HL-60 (cell line): ENCODE results near the gene WDR59.

Source experiments
- GABPA ChIP-seq: IDR thresholded peaks from 2 replicates; pipeline ENCODE4 v1.6.1; 2012; ENCODE audit warnings: low read depth
- POLR2AphosphoS5 ChIP-seq: IDR thresholded peaks from 2 replicates; pipeline ENCODE4 v1.6.1; 2012; ENCODE audit warnings: low read depth
- TF ChIP-seq, protein P1 (sequence below): IDR thresholded peaks from one replicate; pipeline ENCODE4 v1.5.1; 2011; ENCODE audit warnings: low read length, control low read depth, inconsistent platforms; ENCODE audit not compliant: insufficient read depth
- TF ChIP-seq, protein P2 (sequence below): IDR thresholded peaks from 2 replicates; pipeline ENCODE4 v1.6.1; 2012; ENCODE audit warnings: low read depth; ENCODE audit not compliant: insufficient replicate concordance

DNA sequence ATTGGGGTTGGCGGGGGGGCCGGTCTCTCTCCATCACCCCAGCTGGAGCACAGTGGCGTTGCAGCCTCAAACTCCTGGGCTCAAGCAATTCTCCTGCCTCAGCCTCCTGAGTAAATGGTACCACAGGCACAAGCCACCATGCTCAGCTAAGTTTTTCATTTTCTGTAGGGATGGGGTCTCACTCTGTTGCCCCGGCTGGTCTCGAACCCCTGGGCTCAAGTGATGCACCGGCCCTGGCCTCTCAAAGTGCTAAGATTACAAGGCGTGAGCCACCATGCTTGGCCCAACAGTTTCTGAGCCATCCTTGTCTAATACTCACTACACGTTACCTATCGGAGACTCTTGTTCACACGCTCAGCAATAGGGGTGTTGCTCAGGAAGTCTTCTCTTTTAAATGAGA lies 11.6 kb downstream of the WDR59 start:
- TF ChIP-seq, protein P1, sequence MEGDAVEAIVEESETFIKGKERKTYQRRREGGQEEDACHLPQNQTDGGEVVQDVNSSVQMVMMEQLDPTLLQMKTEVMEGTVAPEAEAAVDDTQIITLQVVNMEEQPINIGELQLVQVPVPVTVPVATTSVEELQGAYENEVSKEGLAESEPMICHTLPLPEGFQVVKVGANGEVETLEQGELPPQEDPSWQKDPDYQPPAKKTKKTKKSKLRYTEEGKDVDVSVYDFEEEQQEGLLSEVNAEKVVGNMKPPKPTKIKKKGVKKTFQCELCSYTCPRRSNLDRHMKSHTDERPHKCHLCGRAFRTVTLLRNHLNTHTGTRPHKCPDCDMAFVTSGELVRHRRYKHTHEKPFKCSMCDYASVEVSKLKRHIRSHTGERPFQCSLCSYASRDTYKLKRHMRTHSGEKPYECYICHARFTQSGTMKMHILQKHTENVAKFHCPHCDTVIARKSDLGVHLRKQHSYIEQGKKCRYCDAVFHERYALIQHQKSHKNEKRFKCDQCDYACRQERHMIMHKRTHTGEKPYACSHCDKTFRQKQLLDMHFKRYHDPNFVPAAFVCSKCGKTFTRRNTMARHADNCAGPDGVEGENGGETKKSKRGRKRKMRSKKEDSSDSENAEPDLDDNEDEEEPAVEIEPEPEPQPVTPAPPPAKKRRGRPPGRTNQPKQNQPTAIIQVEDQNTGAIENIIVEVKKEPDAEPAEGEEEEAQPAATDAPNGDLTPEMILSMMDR: no peak
- no peak for TF ChIP-seq POLR2AphosphoS5
- no peak for TF ChIP-seq GABPA
- TF ChIP-seq, protein P2, sequence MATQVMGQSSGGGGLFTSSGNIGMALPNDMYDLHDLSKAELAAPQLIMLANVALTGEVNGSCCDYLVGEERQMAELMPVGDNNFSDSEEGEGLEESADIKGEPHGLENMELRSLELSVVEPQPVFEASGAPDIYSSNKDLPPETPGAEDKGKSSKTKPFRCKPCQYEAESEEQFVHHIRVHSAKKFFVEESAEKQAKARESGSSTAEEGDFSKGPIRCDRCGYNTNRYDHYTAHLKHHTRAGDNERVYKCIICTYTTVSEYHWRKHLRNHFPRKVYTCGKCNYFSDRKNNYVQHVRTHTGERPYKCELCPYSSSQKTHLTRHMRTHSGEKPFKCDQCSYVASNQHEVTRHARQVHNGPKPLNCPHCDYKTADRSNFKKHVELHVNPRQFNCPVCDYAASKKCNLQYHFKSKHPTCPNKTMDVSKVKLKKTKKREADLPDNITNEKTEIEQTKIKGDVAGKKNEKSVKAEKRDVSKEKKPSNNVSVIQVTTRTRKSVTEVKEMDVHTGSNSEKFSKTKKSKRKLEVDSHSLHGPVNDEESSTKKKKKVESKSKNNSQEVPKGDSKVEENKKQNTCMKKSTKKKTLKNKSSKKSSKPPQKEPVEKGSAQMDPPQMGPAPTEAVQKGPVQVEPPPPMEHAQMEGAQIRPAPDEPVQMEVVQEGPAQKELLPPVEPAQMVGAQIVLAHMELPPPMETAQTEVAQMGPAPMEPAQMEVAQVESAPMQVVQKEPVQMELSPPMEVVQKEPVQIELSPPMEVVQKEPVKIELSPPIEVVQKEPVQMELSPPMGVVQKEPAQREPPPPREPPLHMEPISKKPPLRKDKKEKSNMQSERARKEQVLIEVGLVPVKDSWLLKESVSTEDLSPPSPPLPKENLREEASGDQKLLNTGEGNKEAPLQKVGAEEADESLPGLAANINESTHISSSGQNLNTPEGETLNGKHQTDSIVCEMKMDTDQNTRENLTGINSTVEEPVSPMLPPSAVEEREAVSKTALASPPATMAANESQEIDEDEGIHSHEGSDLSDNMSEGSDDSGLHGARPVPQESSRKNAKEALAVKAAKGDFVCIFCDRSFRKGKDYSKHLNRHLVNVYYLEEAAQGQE: no peak
